PC-9 (cell line): Measurements from ENCODE around the gene TADA2B. TPM values are rescaled to one million over a fixed set of nuclear protein-coding genes. Genes with fewer than 3 reads are reported as not detected.

Source experiments
- BruUV-seq: library from RNA; stranded (reverse); fragments of 400-500 nt; replicated peaks from 2 replicates; lab custom pipeline; 2021; lab: Mats Ljungman, UMichigan
- CTCF ChIA-PET: fragments of 300-600 bp; sonication (Branson Sonifier 250); formaldehyde crosslinking; loops from one replicate; lab custom pipeline; 2022; ENCODE audit warnings: antibody characterized with exemption; lab: Charles Lee
- POLR2A ChIA-PET: fragments of 300-600 bp; sonication (Branson Sonifier 250); formaldehyde crosslinking; loops from one replicate; lab custom pipeline; 2022; ENCODE audit warnings: antibody characterized with exemption; ENCODE audit not compliant: unreplicated experiment; lab: Charles Lee
- DNase-seq, 2 experiments: peaks; one replicate each; pipeline versions ENCODE4 v3.0.0 to v3.0.0-alpha.2; 2015 to 2022; ENCODE audit warnings: mixed read lengths in 1 of 2
- H2AFZ ChIP-seq: fragments of 200-600 bp; sonication (generic); 2 replicates; pipeline ENCODE4 v1.8.1; 2017; ENCODE audit warnings: antibody characterized with exemption
- H3F3A ChIP-seq: fragments of 200-600 bp; sonication (generic); 2 replicates; pipeline ENCODE4 v1.8.1; 2017; ENCODE audit warnings: antibody characterized with exemption, mild to moderate bottlenecking, low read depth; ENCODE audit not compliant: insufficient read depth
- H3K27ac ChIP-seq: fragments of 200-600 bp; sonication (generic); 2 replicates; pipeline ENCODE4 v1.6.1; 2016; ENCODE audit warnings: mixed run types
- H3K27me3 ChIP-seq: fragments of 200-600 bp; sonication (generic); 2 replicates; pipeline ENCODE4 v1.6.1; 2016; ENCODE audit warnings: low read depth, mixed run types; ENCODE audit not compliant: insufficient read depth
- H3K36me3 ChIP-seq: fragments of 200-600 bp; sonication (generic); 2 replicates; pipeline ENCODE4 v1.6.1; 2016; ENCODE audit warnings: low read depth, mixed run types
- H3K4me1 ChIP-seq: fragments of 200-600 bp; sonication (generic); replicated peaks from 2 replicates; pipeline ENCODE4 v1.6.1; 2016; ENCODE audit warnings: mixed run types; ENCODE audit not compliant: insufficient read depth
- H3K4me2 ChIP-seq: fragments of 200-600 bp; sonication (generic); 2 replicates; pipeline ENCODE4 v1.6.1; 2017; ENCODE audit warnings: mixed run types
- H3K4me3 ChIP-seq: fragments of 200-600 bp; sonication (generic); 2 replicates; pipeline ENCODE4 v1.6.1; 2016; ENCODE audit warnings: mixed run types
- H3K79me2 ChIP-seq: fragments of 200-600 bp; sonication (generic); 2 replicates; pipeline ENCODE4 v1.6.1; 2017; ENCODE audit warnings: low read depth, mixed run types
- H3K9me2 ChIP-seq: fragments of 200-600 bp; sonication (generic); 2 replicates; pipeline ENCODE4 v1.8.1; 2017; ENCODE audit warnings: mild to moderate bottlenecking; ENCODE audit not compliant: insufficient read depth
- H3K9me3 ChIP-seq: fragments of 200-600 bp; sonication (generic); 2 replicates; pipeline ENCODE4 v1.8.1; 2016; ENCODE audit warnings: low read depth; ENCODE audit not compliant: insufficient read depth
- H4K20me1 ChIP-seq: fragments of 200-600 bp; sonication (generic); 2 replicates; pipeline ENCODE4 v1.8.1; 2017; ENCODE audit not compliant: insufficient read depth
- CTCF ChIP-seq: fragments of 200-600 bp; sonication (generic); conservative IDR thresholded peaks from 2 replicates; pipeline ENCODE4 v1.6.1; 2017; ENCODE audit warnings: mixed run types, antibody characterized with exemption, mild to moderate bottlenecking, moderate library complexity
- EZH2 ChIP-seq: fragments of 200-600 bp; sonication (generic); IDR thresholded peaks from 2 replicates; pipeline ENCODE4 v1.8.0; 2017; ENCODE audit warnings: antibody characterized with exemption, low read depth
- intact Hi-C: fragments of 100-400 bp; cut with micrococcal nuclease; formaldehyde crosslinking; loops from one replicate; pipeline ENCODE4 v1.10.0; 2022; ENCODE audit not compliant: unreplicated experiment
- total RNA-seq: library from RNA; stranded (reverse); gene quantifications from 2 replicates; pipeline ENCODE4 v1.2.3, GENCODE V29; 2021

The TADA2B gene
- total RNA-seq, 1 experiment from 2014 or later = 9.5 TPM

GRCh38 chr4:7054106-7054880, 11.1 kb downstream of the TADA2B start:
- H2AFZ ChIP-seq = no peak overlapping the region
- H3K4me3 ChIP-seq = no peak overlapping the region
- no peak for DNase-seq
- intact Hi-C loops = no loop called here
- no peaks in the 10 kb centered on the region for H3K27me3 ChIP-seq
- H3K36me3 ChIP-seq = no peaks in the 10 kb centered on the region
- CTCF ChIA-PET = no interaction called here
- no peaks in the 10 kb centered on the region for H3K9me3 ChIP-seq
- H4K20me1 ChIP-seq = peaks cover 7% of the 10 kb centered on the region
- POLR2A ChIA-PET = no interaction called here
- TF ChIP-seq EZH2 (no peak), CTCF (no peak)
- BruUV-seq = TSS peak; percentile 30
- H3K79me2 ChIP-seq = no peaks in the 10 kb centered on the region
- H3K9me2 ChIP-seq = no peaks in the 10 kb centered on the region
- no peak overlapping the region for H3K27ac ChIP-seq
- H3K4me2 ChIP-seq = no peak overlapping the region
- H3F3A ChIP-seq = no peaks in the 10 kb centered on the region
- no peaks in the 10 kb centered on the region for H3K4me1 ChIP-seq

- H3K27me3 ChIP-seq = no peaks in the 10 kb centered on the region
- H3K9me3 ChIP-seq = no peaks in the 10 kb centered on the region
- no TSS peak for BruUV-seq
- peaks cover 7% of the 10 kb centered on the region for H4K20me1 ChIP-seq
- H2AFZ ChIP-seq = no peak overlapping the region
- POLR2A ChIA-PET = interaction anchor here (0.6 to 0.7 kb wide), 2 partner anchors 8 to 284 kb away, joined by 6 to 7 read pairs; no protein-coding TSS in a partner anchor
- no peak overlapping the region for H3K4me3 ChIP-seq
- no peak overlapping the region for H3K27ac ChIP-seq
- H3K4me2 ChIP-seq = no peak overlapping the region
- TF ChIP-seq EZH2 = no peak
- TF ChIP-seq CTCF = no peak
- CTCF ChIA-PET = no interaction called here
- H3K36me3 ChIP-seq = no peaks in the 10 kb centered on the region
- no peaks in the 10 kb centered on the region for H3K9me2 ChIP-seq
- intact Hi-C loops = no loop called here
- DNase-seq = no peak
- no peaks in the 10 kb centered on the region for H3K79me2 ChIP-seq
- H3F3A ChIP-seq = peaks cover 10% of the 10 kb centered on the region; the same call in 1 of the 2 replicates
- H3K4me1 ChIP-seq = no peaks in the 10 kb centered on the region
These were observed 12.2 kb downstream of the TADA2B start for GRCh38 chr4:7055111-7055989.

- DNase-seq = no peak
- Histone ChIP-seq H3K79me2 (no peaks in the 10 kb centered on the region), H3K36me3 (no peaks in the 10 kb centered on the region), H3K4me3 (no peak overlapping the region), H3K9me2 (no peaks in the 10 kb centered on the region), H3K9me3 (no peaks in the 10 kb centered on the region), H3K4me2 (no peak overlapping the region), H3F3A (peaks cover 12% of the 10 kb centered on the region; the same call in 1 of the 2 replicates), H3K27me3 (no peaks in the 10 kb centered on the region), H3K27ac (no peak overlapping the region), H4K20me1 (peaks cover 7% of the 10 kb centered on the region), H3K4me1 (no peaks in the 10 kb centered on the region), H2AFZ (no peak overlapping the region)
- no peak for TF ChIP-seq CTCF
- TF ChIP-seq EZH2 = no peak
- intact Hi-C loops = no loop called here
- CTCF ChIA-PET = no interaction called here
- no TSS peak for BruUV-seq
- POLR2A ChIA-PET = no interaction called here
These were observed 12.8 kb downstream of the TADA2B start for GRCh38 chr4:7055990-7056325.
